Left renal pelvis (tissue), 4 donors: ENCODE results near the gene CDH18. TPM values are rescaled to one million over a fixed set of nuclear protein-coding genes. Genes with fewer than 3 reads are reported as not detected.

ENCODE experiments used
- DNase-seq, 4 donors: peaks; one replicate each; pipeline ENCODE4 v3.0.0-alpha.2; 2013; ENCODE audit warnings: low read depth in 4 of 4, low spot score in 3 of 4
- polyA plus RNA-seq, 4 donors: library from polyadenylated mRNA; unstranded; fragments of 120-200 nt; gene quantifications; one replicate each; pipeline ENCODE4 v1.2.1, GENCODE V29; 2013; ENCODE audit not compliant: insufficient read length in 4 of 4

CDH18 gene
- polyA plus RNA-seq, 4 donors = 0.43 to 1.2 (median 1.0) TPM

GRCh38 chr5:19616701-19617215, 371.2 kb downstream of the CDH18 start:
- DNase-seq = no peak

DNA sequence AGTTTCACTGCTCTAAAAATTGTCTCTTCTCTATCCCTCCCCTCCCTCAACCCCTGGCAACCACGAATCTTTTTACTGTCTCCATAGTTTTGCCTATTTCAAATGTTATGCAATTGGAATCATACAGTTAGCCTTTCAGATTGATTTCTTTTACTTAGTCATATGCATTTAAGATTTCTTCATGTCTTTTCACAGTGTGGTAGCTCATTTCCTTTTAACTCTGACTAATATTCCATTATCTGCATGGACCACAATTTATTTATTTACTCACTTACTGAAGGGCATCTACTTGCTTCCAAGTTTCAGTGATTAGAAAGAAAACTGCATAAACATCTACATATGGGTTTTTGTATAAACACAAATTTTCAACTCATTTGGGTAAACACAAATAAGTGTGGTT, 372.3 kb downstream of the CDH18 start:
- no peak for DNase-seq

DNA sequence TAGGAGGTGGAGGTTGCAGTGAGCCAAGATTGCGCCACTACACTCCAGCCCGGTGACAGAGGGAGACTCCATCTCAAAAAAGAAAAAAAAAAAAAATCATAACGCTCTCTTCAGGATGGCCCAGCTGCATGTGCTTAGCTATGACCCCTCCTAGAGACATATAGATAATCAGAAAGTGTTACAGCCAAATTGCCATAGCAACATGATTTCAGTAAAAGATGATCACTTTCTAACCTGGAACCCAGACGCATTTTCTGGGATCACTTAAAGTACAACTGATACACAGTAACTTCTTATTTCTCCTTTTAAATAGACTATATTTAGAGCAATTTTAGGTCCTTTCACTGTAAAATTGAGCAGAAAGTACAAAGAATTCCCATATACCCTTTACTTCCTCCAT, 372.9 kb downstream of the CDH18 start:
- no peak for DNase-seq

- DNase-seq = no peak
Observed at GRCh38 chr5:19608444-19609002, 379.5 kb downstream of the CDH18 start.

GRCh38 chr5:19605846-19606407, 382.1 kb downstream of the CDH18 start:
- DNase-seq = no peak

- no peak for DNase-seq
Observed at GRCh38 chr5:19584131-19584530, 403.9 kb downstream of the CDH18 start.

- no peak for DNase-seq
Observed at GRCh38 chr5:19577882-19578281, 410.1 kb downstream of the CDH18 start.

DNA sequence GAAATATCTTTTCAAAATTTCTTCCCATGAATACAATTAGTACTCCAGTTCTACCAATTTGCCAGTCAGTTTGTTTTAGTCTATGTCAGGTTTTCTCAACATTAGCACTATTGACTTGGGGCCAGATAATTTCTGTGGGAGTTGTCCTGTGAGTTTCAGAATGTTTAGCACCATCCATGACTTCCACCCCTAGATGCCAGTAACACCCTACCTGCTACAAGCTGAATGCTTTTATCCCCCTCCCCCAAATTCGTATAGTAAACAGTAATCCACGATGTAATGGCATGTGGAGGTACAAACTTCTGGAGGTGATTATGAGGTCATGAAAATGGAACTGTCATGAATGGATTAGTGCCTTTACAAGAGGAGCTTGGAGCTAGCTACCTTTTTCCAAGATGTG, 420.0 kb downstream of the CDH18 start:
- DNase-seq = no peak

- no peak for DNase-seq
Observed at GRCh38 chr5:19565466-19565865, 422.5 kb downstream of the CDH18 start.

DNA sequence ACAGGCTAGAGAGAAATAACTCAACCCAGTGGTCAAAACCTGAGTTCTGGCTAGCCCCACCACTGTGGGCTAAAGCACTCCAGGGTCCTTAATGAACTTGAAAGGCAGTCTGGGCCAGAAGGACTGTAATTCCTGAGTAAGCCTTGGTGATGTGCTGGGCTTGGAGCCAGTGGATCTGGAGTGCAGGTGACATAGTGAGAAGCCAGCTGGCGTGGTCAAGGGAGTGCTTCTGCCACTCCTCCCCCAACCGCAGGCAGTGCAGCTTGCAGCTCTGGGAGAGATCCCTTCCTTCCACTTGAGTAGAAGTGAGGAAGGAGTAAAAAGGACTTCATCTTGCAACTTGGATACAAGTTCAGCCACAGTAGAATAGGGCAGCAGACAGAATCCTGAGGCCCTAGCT, 424.0 kb downstream of the CDH18 start:
- no peak for DNase-seq

GRCh38 chr5:19555876-19556275, 432.1 kb downstream of the CDH18 start:
- DNase-seq = no peak

DNA sequence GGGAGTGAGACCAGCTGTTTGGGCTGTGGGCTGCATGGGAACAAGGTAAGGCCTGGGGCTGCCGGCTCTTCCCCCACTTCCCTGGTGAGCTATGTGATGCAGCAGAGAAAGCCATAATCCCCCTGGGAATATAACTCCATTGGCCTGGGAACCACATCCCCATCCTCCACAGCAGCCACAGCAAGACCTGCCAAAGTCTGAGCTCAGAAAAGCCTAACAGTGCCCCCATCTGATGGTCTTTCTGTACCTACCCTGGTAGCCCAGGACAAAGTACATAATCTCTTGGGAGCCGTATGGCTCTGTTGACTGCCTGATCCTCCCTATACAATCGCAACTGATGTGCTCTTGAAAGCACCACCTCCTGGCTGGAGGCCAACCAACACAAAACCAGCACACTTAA, 432.6 kb downstream of the CDH18 start:
- no peak for DNase-seq

DNA sequence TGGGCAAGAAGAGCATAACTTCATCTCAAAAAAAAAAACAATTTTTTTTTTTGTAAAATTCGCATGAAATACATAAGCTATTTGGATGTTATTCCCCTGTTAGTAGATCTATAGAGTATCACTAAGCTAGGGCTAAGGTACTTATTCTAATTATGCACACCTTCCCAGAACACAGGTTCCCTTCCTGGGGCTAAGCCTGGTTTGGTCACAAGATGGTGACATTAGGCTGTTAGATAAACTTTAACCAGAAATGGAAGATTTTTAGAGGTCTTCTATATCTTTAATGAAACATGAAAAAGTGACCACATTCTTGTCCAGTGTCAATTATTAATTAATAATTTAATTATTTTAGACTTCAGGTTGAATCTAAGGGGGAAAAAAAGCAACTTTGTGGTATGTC, 433.5 kb downstream of the CDH18 start:
- no peak for DNase-seq

DNA sequence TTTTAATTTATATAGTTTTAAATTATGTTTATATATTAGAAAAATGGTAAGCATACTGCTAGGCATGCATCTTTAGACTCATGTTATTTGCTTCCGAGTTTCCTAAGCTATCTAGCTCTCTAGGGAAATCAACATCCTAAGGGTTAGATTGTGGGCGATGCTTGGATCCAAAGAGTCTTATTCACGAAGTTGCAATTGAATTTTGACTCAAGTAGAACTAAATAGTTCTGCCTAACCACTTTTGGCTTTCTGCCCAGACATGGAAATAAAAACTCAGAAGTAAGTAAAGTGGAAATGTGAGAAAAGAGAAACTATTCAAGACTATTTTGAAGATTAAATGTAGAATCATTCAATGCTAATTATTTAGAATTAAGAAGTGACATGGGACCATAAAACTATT, 440.4 kb downstream of the CDH18 start:
- DNase-seq = peak in 2 of 4 donors; percentile 1 to 6

DNA sequence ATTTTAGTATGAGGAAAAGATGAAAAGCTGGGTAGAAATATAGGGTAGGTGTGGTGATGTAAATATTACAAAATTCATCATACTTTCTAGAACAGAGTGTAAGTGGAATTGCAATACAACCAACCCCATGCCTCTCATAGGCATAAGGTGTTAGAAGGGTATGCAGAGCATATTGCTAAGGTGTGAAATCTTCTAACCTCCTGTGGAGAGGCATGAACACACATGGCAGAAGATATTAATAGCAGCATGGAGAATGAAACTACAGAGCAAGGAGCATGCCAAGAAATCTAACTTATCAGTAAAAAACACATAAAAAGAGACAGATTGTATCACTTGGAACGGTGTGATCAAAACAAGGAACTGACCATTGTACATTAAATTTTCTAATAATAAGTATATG, 441.5 kb downstream of the CDH18 start:
- DNase-seq = no peak

GRCh38 chr5:19538607-19539006, 449.4 kb downstream of the CDH18 start:
- DNase-seq = no peak

GRCh38 chr5:19536387-19536786, 451.6 kb downstream of the CDH18 start:
- no peak for DNase-seq

DNA sequence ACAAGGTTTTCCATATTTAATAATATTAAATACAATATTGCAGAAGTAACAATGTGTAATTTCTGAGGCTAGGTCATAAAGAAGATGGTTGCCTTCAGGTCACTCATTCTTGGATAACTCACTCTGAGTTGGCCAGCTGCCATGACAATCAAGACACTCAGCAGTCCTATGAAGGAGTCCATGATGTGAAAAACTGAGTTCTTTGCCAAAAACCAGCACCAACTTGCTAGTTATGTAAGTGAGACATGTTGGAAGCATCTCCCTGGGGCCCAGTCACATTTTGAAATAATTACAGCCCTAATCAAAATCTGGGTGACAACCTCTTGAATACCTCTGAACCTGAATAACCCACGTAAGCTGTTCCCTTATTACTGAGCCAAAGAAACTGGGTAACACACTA, 453.2 kb downstream of the CDH18 start:
- no peak for DNase-seq

DNA sequence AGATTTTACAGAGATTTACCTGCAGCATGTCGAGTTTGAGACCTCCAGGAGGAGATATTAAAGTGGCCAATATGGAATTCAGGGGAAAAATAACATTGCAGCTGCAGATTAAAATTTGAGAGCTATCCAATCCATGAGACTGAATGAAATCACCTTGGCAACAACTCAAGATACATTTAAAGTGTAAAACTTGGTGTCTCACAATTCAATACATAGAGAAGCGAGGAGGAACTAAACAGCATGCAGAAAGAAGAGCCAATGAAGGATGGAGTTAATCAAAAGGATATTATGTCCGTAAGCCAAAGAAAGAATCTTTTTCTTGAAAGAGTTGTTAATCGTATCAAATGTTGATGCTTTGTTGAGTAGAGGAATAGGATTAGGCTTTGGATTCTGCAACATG, 455.1 kb downstream of the CDH18 start:
- no peak for DNase-seq

DNA sequence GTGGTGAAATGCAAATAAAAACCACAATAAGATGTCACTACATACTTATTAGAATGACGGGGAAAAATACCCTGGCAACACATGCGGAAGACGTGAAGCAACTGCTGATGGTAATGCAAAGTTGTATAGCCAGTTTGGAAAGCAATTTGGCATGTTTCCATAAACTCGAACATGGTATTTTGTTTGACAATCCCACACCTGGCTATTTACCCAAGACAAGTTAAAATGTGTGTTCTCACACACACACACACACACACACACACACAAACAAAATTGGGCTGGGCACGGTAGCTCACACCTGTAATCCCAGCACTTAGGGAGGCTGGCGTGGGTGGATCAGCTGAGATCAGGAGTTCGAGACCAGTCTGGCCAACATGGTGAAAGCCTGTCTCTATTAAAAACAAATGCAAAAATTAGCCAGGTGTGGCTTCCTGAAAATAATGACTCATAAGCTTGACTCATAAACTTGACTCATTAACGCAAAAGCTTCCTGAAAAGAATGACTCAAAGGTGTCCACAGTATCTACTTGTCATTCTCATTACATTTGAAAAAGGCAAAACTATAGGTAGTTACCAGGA, 456.5 kb downstream of the CDH18 start:
- no peak for DNase-seq

DNA sequence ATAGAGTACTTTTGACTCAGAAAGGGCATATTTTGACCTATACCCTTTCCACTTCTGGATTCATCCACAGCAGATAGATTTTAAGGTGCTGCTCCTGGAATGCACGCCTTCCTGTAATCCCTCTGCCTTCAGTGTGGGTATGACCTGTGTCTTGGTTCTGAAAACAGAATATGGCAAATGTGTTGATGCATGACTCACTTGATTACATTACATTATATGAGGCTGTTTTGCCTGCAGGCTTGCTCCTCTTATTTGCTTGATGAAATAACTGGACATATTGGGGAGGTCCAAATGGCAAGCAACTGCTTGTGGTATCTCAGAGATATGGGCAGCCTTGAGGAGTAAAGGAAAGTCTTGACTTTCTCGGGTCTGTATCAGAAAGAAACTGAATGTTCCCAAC, 468.6 kb downstream of the CDH18 start:
- no peak for DNase-seq

- DNase-seq = no peak
Observed at GRCh38 chr5:19498852-19499251, 489.1 kb downstream of the CDH18 start.
